PFSK-1 (cell line): ENCODE measurements around the gene PPP1R8.

Source experiments
- FOXP2 ChIP-seq: optimal IDR thresholded peaks from 2 replicates; pipeline ENCODE3; 2011; ENCODE audit warnings: borderline replicate concordance, control low read depth, inconsistent platforms; ENCODE audit not compliant: insufficient read depth; ENCODE audit errors: extremely low read length, extremely low read depth
- POLR2AphosphoS5 ChIP-seq: IDR thresholded peaks from 2 replicates; pipeline ENCODE4 v1.6.1; 2012; ENCODE audit warnings: low read depth, mild to moderate bottlenecking, control low read depth, low read length, moderate library complexity
- REST ChIP-seq, 2 experiments: IDR thresholded peaks; 2 replicates each; pipeline versions ENCODE4 v1.6.1 to v1.8.0; 2011 to 2012; ENCODE audit warnings: low read depth in 2 of 2, low read length in 2 of 2, control low read depth in 1 of 2, inconsistent platforms in 1 of 2, mild to moderate bottlenecking in 1 of 2, moderate library complexity in 1 of 2; ENCODE audit not compliant: insufficient read depth in 1 of 2
- SIN3A ChIP-seq: IDR thresholded peaks from 2 replicates; pipeline ENCODE4 v1.6.1; 2012; ENCODE audit warnings: mild to moderate bottlenecking, low read length, moderate library complexity, borderline replicate concordance; ENCODE audit not compliant: insufficient read depth
- TAF1 ChIP-seq: IDR thresholded peaks from 2 replicates; pipeline ENCODE4 v1.6.1; 2012; ENCODE audit warnings: low read length, control low read depth, borderline replicate concordance; ENCODE audit not compliant: insufficient read depth

The PPP1R8 gene

DNA sequence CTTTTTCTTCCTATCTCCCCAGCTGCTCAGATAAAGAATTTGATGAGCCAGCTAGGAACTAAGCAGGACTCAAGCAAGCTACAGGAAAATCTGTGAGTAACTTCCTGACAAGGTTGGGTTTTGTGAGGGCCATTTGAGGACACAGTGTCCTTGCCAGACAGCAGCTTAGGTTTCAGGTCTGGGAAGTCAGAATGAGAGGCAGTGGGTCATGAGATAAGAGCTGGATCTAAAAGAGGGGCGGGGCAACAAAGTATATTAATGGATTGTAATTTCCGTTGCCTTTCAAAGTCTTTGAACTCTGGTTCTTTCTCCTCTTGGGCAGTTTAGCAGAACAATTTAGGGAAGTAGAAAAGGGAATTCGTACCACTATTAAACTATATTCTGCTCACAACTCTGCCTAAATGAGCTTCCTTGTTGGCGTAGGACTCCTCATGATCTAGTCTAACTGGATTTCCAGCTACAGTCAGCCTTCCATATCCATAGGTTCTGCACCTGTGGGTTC, 41.0 kb upstream of the PPP1R8 start:
- TF ChIP-seq TAF1 (no peak), FOXP2 (no peak), SIN3A (no peak), REST (IDR thresholded peaks at IDR 0.05; ENCODE audit: insufficient read depth in 1 of 2, low read depth in 2 of 2, low read length in 2 of 2) (no peak), POLR2AphosphoS5 (no peak)

GRCh38 chr1:27795601-27796000, 35.0 kb upstream of the PPP1R8 start:
- TF ChIP-seq FOXP2 (no peak), SIN3A (no peak), REST (IDR thresholded peaks at IDR 0.05; ENCODE audit: insufficient read depth in 1 of 2, low read depth in 2 of 2, low read length in 2 of 2) (no peak), POLR2AphosphoS5 (no peak), TAF1 (no peak)

- TF ChIP-seq FOXP2: no peak
- TF ChIP-seq TAF1: no peak
- TF ChIP-seq SIN3A: no peak
- TF ChIP-seq POLR2AphosphoS5: no peak
- no peak for TF ChIP-seq REST (IDR thresholded peaks at IDR 0.05; ENCODE audit: insufficient read depth in 1 of 2, low read depth in 2 of 2, low read length in 2 of 2)
Measured at GRCh38 chr1:27804791-27805190, 25.8 kb upstream of the PPP1R8 start.

- TF ChIP-seq REST (IDR thresholded peaks at IDR 0.05; ENCODE audit: insufficient read depth in 1 of 2, low read depth in 2 of 2, low read length in 2 of 2) (no peak), POLR2AphosphoS5 (no peak)
Measured at GRCh38 chr1:27806758-27807157, 23.8 kb upstream of the PPP1R8 start.

- no peak for TF ChIP-seq POLR2AphosphoS5
- no peak for TF ChIP-seq TAF1
- TF ChIP-seq FOXP2: no peak
- TF ChIP-seq SIN3A: no peak
- no peak for TF ChIP-seq REST (IDR thresholded peaks at IDR 0.05; ENCODE audit: insufficient read depth in 1 of 2, low read depth in 2 of 2, low read length in 2 of 2)
Measured at GRCh38 chr1:27807385-27807784, 23.2 kb upstream of the PPP1R8 start.
